Caki2 (cell line): ENCODE results near the gene TRIM40. TPM values are rescaled to one million over a fixed set of nuclear protein-coding genes. Genes with fewer than 3 reads are reported as not detected.
"Not testable (repeated sequence)": the region's sequence is repeated elsewhere in the genome, so short reads cannot be mapped to it uniquely, and the experiment has no call there.

Experiments used
- DNase-seq: peaks from one replicate; pipeline ENCODE4 v3.0.0-alpha.2; 2015; ENCODE audit warnings: low read depth
- in situ Hi-C: cut with HindIII; loops from 2 replicates; pipeline ENCODE4 v1.10.0; 2016; ENCODE audit warnings: low sequenced_read_pairs, low pct_unique_long_range_greater_than_20kb, mixed read lengths
- total RNA-seq: library from RNA; depleted of rRNA; stranded (reverse); fragments of >200 nt; shearing (Covaris generic); gene quantifications from 2 replicates; pipeline ENCODE4 v1.2.3, GENCODE V29; 2014; ENCODE audit warnings: low replicate concordance

The TRIM40 gene
- total RNA-seq, 1 experiment from 2014 or later: not detected

GRCh38 chr6:30140240-30140639, 4.3 kb downstream of the TRIM40 start:
- in situ Hi-C loops, DNase-seq: not testable (repeated sequence)

- in situ Hi-C loops: no loop called here
- no peak for DNase-seq
These were observed 6.7 kb downstream of the TRIM40 start for GRCh38 chr6:30142665-30143064.

- in situ Hi-C loops: no loop called here
- DNase-seq: no peak
These were observed 7.8 kb downstream of the TRIM40 start for GRCh38 chr6:30143780-30144179.

- in situ Hi-C loops: no loop called here
These were observed 8.9 kb downstream of the TRIM40 start for GRCh38 chr6:30144811-30145210.

GRCh38 chr6:30145818-30146217, 9.9 kb downstream of the TRIM40 start:
- no peak for DNase-seq
- in situ Hi-C loops: no loop called here

More at GRCh38 chr6:30144811-30145210, 8.9 kb downstream of the TRIM40 start:
- no peak for DNase-seq

GRCh38 chr6:30147096-30147495, 11.2 kb downstream of the TRIM40 start:
- no peak for DNase-seq
- in situ Hi-C loops: no loop called here

GRCh38 chr6:30149234-30149633, 13.3 kb downstream of the TRIM40 start:
- in situ Hi-C loops: no loop called here
- DNase-seq: no peak

- in situ Hi-C loops: no loop called here
These were observed 14.1 kb downstream of the TRIM40 start for GRCh38 chr6:30149858-30150550.

GRCh38 chr6:30150671-30151395, 14.9 kb downstream of the TRIM40 start:
- in situ Hi-C loops: no loop called here

More at GRCh38 chr6:30149858-30150550, 14.1 kb downstream of the TRIM40 start:
- no peak for DNase-seq

GRCh38 chr6:30151580-30151979, 15.6 kb downstream of the TRIM40 start:
- DNase-seq: no peak
- in situ Hi-C loops: no loop called here

More at GRCh38 chr6:30150671-30151395, 14.9 kb downstream of the TRIM40 start:
- no peak for DNase-seq

- in situ Hi-C loops: no loop called here
- no peak for DNase-seq
These were observed 16.2 kb downstream of the TRIM40 start for GRCh38 chr6:30152016-30152673.

- in situ Hi-C loops: no loop called here
- DNase-seq: no peak
These were observed 17.1 kb downstream of the TRIM40 start for GRCh38 chr6:30152910-30153610.

- in situ Hi-C loops: no loop called here
These were observed 18.1 kb downstream of the TRIM40 start for GRCh38 chr6:30154061-30154460.

GRCh38 chr6:30154709-30155519, 19.0 kb downstream of the TRIM40 start:
- peak; percentile 76 for DNase-seq
- in situ Hi-C loops: no loop called here

More at GRCh38 chr6:30154061-30154460, 18.1 kb downstream of the TRIM40 start:
- no peak for DNase-seq

- DNase-seq: no peak
- in situ Hi-C loops: no loop called here
These were observed 19.8 kb downstream of the TRIM40 start for GRCh38 chr6:30155520-30156261.

GRCh38 chr6:30156262-30156599, 20.3 kb downstream of the TRIM40 start:
- in situ Hi-C loops: no loop called here
- DNase-seq: peak; percentile 82

- in situ Hi-C loops: no loop called here
- no peak for DNase-seq
These were observed 20.8 kb downstream of the TRIM40 start for GRCh38 chr6:30156774-30157173.
